K562 (cell line): ENCODE results near the gene HPCA. TPM values are rescaled to one million over a fixed set of nuclear protein-coding genes. Genes with fewer than 3 reads are reported as not detected.

Source experiments
- CBX2 ChIP-seq: fragments of 200-600 bp; sonication (generic); IDR thresholded peaks from one replicate; pipeline ENCODE4 v1.6.1; 2012; ENCODE audit warnings: mild to moderate bottlenecking, low read length, inconsistent platforms; ENCODE audit not compliant: insufficient read depth, poor library complexity, severe bottlenecking
- ETV6 ChIP-seq, 3 experiments: fragments of 150-350 bp in 1 of 3; sonication (generic) in 1 of 3; formaldehyde crosslinking in 1 of 3; IDR thresholded peaks; 2 replicates each; pipeline versions ENCODE4 v1.6.1 to v1.8.0; 2014 to 2022; ENCODE audit warnings: borderline replicate concordance in 2 of 3, low read depth in 2 of 3, antibody characterized with exemption in 1 of 3, low read length in 1 of 3, mild to moderate bottlenecking in 1 of 3, missing genetic modification reagents in 1 of 3
- MLX ChIP-seq, 2 experiments: fragments of 450-650 bp in 1 of 2; sonication (generic) in 1 of 2; formaldehyde crosslinking; conservative IDR thresholded peaks; 2 replicates each; pipeline versions ENCODE4 v1.4.0 to v1.8.1; 2020 to 2022; ENCODE audit warnings: mild to moderate bottlenecking in 1 of 2, missing genetic modification reagents in 1 of 2
- PBX2 ChIP-seq, 2 experiments: IDR thresholded peaks in 1 of 2; conservative IDR thresholded peaks in 1 of 2; 2 replicates each; pipeline ENCODE4 v1.6.1; 2016; ENCODE audit warnings: low read depth in 2 of 2, mild to moderate bottlenecking in 1 of 2, missing compliant biosample characterization in 1 of 2, missing genetic modification characterization in 1 of 2, moderate library complexity in 1 of 2
- ZBTB33 ChIP-seq: sonication (generic); formaldehyde crosslinking; IDR thresholded peaks from 2 replicates; pipeline ENCODE4 v1.8.1; 2023; ENCODE audit warnings: mild to moderate bottlenecking, missing genetic modification reagents
- ZBTB34 ChIP-seq: fragments of 250-450 bp; sonication (Bioruptor Pico); IDR thresholded peaks from 2 replicates; pipeline ENCODE4 v1.8.0; 2021; ENCODE audit warnings: mild to moderate bottlenecking, moderate library complexity
- ZEB2 ChIP-seq: fragments of 450-650 bp; IDR thresholded peaks from 2 replicates; pipeline ENCODE4 v1.6.1; 2016
- ZFP36 ChIP-seq: fragments of 150-350 bp; IDR thresholded peaks from 2 replicates; pipeline ENCODE4 v1.6.1; 2018; ENCODE audit warnings: low read length, low read depth; ENCODE audit not compliant: partially characterized antibody
- ZNF175 ChIP-seq: fragments of 200-800 bp; sonication (Bioruptor generic); IDR thresholded peaks from 2 replicates; pipeline ENCODE4 v1.6.1; 2016; ENCODE audit warnings: low read depth, mild to moderate bottlenecking, missing genetic modification characterization, missing compliant biosample characterization
- ZNF639 ChIP-seq, 2 experiments: fragments of 200-800 bp in 1 of 2; sonication (Bioruptor generic) in 1 of 2; sonication (generic) in 1 of 2; formaldehyde crosslinking in 1 of 2; IDR thresholded peaks in 1 of 2; conservative IDR thresholded peaks in 1 of 2; 2 replicates each; pipeline versions ENCODE4 v1.5.0 to v1.6.1; 2016 to 2020; ENCODE audit warnings: missing compliant biosample characterization in 1 of 2, missing genetic modification characterization in 1 of 2, missing genetic modification reagents in 1 of 2
- polyA plus RNA-seq, 8 experiments: library from polyadenylated mRNA; depleted of rRNA in 4 of 8; stranded (reverse) in 5 of 8; unstranded in 3 of 8; fragments of >200 nt; fragmentation: Nextera tagmentation in 2 of 8; fragmentation: Illumina TruSeq in 1 of 8; extraction: Ambion mirVana in 2 of 8; extraction: Trizol in 1 of 8; gene quantifications; 2 replicates each; pipeline versions ENCODE4 v1.2.1 to v1.2.3, GENCODE V29; 2011 to 2014; ENCODE audit warnings: inconsistent platforms in 1 of 8, missing spikeins in 1 of 8
- total RNA-seq, 7 experiments: library from RNA; depleted of rRNA in 6 of 7; stranded (reverse); fragments of >200 nt in 6 of 7; fragmentation: Illumina TruSeq in 2 of 7; extraction: Trizol in 2 of 7; gene quantifications; 2 replicates each; pipeline versions ENCODE4 v1.2.1 to v1.2.3, GENCODE V29; 2011 to 2021; ENCODE audit warnings: low replicate concordance in 1 of 7

Gene HPCA
- total and polyA plus RNA-seq, 9 of the 15 experiments (the other 6 are each of a cell fraction or from before 2014, with no cell fraction given) = not detected

GRCh38 chr1:32919811-32920733, 33.8 kb downstream of the HPCA start (continued):
- TF ChIP-seq ZFP36 (no peak), PBX2 (CRISPR knock-in tag; IDR thresholded peaks at IDR 0.05; ENCODE audit: low read depth) (no peak), PBX2 (tag; conservative IDR thresholded peaks at IDR 0.05; ENCODE audit: low read depth) (0 out of 2 replicates have a peak, but pooled peaks have one; percentile 30), ZBTB33 (no peak), CBX2 (no peak), MLX (CRISPR knock-in tag; conservative IDR thresholded peaks at IDR 0.05) (no peak), ETV6 (IDR thresholded peaks at IDR 0.05; ENCODE audit: borderline replicate concordance in 1 of 2, low read depth in 2 of 2, low read length in 1 of 2) (no peak), ETV6 (CRISPR knock-in tag; IDR thresholded peaks at IDR 0.05; ENCODE audit: borderline replicate concordance) (no peak), ZBTB34 (CRISPR knock-in tag) (no peak), ZNF175 (CRISPR knock-in tag) (peak; percentile 12; the same call in 1 of the 2 replicates), ZEB2 (peak; percentile 43; the same call in 1 of the 2 replicates), ZNF639 (CRISPR knock-in tag; conservative IDR thresholded peaks at IDR 0.05 in 1 of 2, IDR thresholded peaks at IDR 0.05 in 1 of 2) (0 out of 4 replicates have a peak, but pooled peaks of 1 of the 2 experiments have one; percentile 23)
